ENCODE results near the gene PRKAG2. TPM values are rescaled to one million over a fixed set of nuclear protein-coding genes. Genes with fewer than 3 reads are reported as not detected.

The PRKAG2 gene
- total RNA-seq, 1 donor from 2014 or later = 130 TPM

GRCh38 chr7:151681726-151682125 is 195.2 kb downstream of the PRKAG2 start:
- no peak for DNase-seq
- Histone ChIP-seq H3K4me3 (no peak overlapping the region), H3K4me1 (peaks cover 61% of the 10 kb centered on the region), H3K9me3 (replicated peaks) (no peaks in the 10 kb centered on the region), H3K36me3 (no peaks in the 10 kb centered on the region), H3K27ac (replicated peaks) (no peak overlapping the region), H3K27me3 (ENCODE audit: low read depth) (no peaks in the 10 kb centered on the region)
- TF ChIP-seq, protein P1, sequence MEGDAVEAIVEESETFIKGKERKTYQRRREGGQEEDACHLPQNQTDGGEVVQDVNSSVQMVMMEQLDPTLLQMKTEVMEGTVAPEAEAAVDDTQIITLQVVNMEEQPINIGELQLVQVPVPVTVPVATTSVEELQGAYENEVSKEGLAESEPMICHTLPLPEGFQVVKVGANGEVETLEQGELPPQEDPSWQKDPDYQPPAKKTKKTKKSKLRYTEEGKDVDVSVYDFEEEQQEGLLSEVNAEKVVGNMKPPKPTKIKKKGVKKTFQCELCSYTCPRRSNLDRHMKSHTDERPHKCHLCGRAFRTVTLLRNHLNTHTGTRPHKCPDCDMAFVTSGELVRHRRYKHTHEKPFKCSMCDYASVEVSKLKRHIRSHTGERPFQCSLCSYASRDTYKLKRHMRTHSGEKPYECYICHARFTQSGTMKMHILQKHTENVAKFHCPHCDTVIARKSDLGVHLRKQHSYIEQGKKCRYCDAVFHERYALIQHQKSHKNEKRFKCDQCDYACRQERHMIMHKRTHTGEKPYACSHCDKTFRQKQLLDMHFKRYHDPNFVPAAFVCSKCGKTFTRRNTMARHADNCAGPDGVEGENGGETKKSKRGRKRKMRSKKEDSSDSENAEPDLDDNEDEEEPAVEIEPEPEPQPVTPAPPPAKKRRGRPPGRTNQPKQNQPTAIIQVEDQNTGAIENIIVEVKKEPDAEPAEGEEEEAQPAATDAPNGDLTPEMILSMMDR (IDR thresholded peaks at IDR 0.05; ENCODE audit: borderline replicate concordance) = no peak
- intact Hi-C loops (cut with micrococcal nuclease) = no loop called here

- intact Hi-C loops (cut with micrococcal nuclease) = no loop called here
- no peaks in the 10 kb centered on the region for H3K36me3 ChIP-seq
- peak overlapping the region; percentile 50 for H3K27ac ChIP-seq (replicated peaks)
- H3K4me3 ChIP-seq = no peak overlapping the region
- DNase-seq = no peak
- H3K4me1 ChIP-seq = peaks cover 57% of the 10 kb centered on the region
- TF ChIP-seq, protein P1 (IDR thresholded peaks at IDR 0.05; ENCODE audit: borderline replicate concordance) = no peak
- no peaks in the 10 kb centered on the region for H3K27me3 ChIP-seq (ENCODE audit: low read depth)
- no peaks in the 10 kb centered on the region for H3K9me3 ChIP-seq (replicated peaks)
These were observed 196.1 kb downstream of the PRKAG2 start for GRCh38 chr7:151680810-151681209.

- TF ChIP-seq, protein P1 (IDR thresholded peaks at IDR 0.05; ENCODE audit: borderline replicate concordance) = no peak
These were observed 196.9 kb downstream of the PRKAG2 start for GRCh38 chr7:151679881-151680612.

DNA sequence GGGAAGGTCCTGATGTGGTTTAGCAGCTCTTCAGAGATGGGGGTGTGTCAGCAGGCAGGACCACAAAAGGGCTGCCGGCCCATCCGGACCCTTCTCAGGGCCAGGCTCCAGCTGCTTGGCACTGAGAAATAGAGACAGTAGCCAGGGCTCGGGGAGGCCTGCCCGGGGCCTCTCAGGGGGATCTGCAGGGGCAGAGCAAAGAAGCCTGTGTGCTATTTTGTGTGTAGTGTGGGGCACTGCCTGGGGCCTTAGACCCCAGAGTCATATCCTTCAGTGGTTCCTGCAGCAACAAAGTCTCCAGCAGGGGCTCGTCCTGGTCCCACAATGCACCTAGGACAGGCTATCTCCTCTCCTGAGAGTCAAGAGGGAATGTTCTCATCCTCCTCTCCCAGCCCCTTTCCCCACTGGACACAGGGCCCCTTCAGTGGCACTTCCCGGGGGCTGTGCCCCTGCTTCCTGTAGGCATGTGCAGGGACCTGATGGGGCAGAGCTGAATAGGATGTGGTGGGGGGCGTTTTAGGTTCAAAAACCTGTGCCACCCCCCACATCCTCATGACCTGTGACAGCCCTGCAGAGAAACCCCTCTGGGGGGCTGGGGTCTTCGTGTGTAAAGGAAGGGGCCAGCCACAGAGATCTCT is 197.7 kb downstream of the PRKAG2 start:
- Histone ChIP-seq H3K4me3 (no peak overlapping the region), H3K36me3 (peaks cover 12% of the 10 kb centered on the region), H3K27me3 (ENCODE audit: low read depth) (no peaks in the 10 kb centered on the region), H3K4me1 (peaks cover 57% of the 10 kb centered on the region), H3K9me3 (replicated peaks) (no peaks in the 10 kb centered on the region), H3K27ac (replicated peaks) (peak overlapping the region; percentile 64)
- intact Hi-C loops (cut with micrococcal nuclease) = no loop called here
- DNase-seq = no peak
- TF ChIP-seq, protein P1 (IDR thresholded peaks at IDR 0.05; ENCODE audit: borderline replicate concordance) = peak; percentile 10

More at GRCh38 chr7:151679881-151680612, 196.9 kb downstream of the PRKAG2 start:
- H3K27me3 ChIP-seq (ENCODE audit: low read depth) = no peaks in the 10 kb centered on the region
- H3K27ac ChIP-seq (replicated peaks) = peak overlapping the region; percentile 50
- no peaks in the 10 kb centered on the region for H3K9me3 ChIP-seq (replicated peaks)
- H3K4me3 ChIP-seq = no peak overlapping the region
- intact Hi-C loops (cut with micrococcal nuclease) = no loop called here
- peaks cover 57% of the 10 kb centered on the region for H3K4me1 ChIP-seq
- H3K36me3 ChIP-seq = peaks cover 4% of the 10 kb centered on the region
- DNase-seq = no peak

DNA sequence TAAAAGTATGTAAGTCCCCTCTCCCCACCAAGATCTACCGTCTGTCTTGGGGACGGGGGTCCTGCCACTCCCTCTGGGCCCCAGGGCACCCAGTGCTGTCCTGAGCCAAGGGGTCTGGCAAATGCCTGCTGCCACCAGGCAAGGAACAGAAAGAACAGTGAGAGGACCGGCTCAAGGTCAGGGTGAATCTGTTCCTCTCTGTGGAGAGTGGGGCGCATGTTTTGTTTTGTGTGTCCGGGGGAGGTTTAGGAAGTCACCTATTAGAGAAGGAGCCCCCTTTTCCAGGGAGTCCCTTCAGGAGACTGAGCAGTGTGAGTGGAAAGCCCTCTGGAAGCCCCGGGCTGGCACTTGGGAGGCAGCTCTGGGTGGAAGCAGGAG is 198.7 kb downstream of the PRKAG2 start:
- TF ChIP-seq, protein P1 (IDR thresholded peaks at IDR 0.05; ENCODE audit: borderline replicate concordance) = no peak
- DNase-seq = no peak
- peak overlapping the region; percentile 64 for H3K27ac ChIP-seq (replicated peaks)
- no peaks in the 10 kb centered on the region for H3K9me3 ChIP-seq (replicated peaks)
- H3K27me3 ChIP-seq (ENCODE audit: low read depth) = no peaks in the 10 kb centered on the region
- no peak overlapping the region for H3K4me3 ChIP-seq
- H3K4me1 ChIP-seq = peaks cover 58% of the 10 kb centered on the region
- H3K36me3 ChIP-seq = peaks cover 15% of the 10 kb centered on the region
- intact Hi-C loops (cut with micrococcal nuclease) = no loop called here
